GM19099 (cell line): ENCODE results near the gene C1orf87.

Source experiments
- POLR2A ChIP-seq: IDR thresholded peaks from 3 replicates; pipeline ENCODE4 v1.6.1; 2011; ENCODE audit warnings: low read depth; ENCODE audit not compliant: insufficient read length; ENCODE audit errors: extremely low read depth

The C1orf87 gene

DNA sequence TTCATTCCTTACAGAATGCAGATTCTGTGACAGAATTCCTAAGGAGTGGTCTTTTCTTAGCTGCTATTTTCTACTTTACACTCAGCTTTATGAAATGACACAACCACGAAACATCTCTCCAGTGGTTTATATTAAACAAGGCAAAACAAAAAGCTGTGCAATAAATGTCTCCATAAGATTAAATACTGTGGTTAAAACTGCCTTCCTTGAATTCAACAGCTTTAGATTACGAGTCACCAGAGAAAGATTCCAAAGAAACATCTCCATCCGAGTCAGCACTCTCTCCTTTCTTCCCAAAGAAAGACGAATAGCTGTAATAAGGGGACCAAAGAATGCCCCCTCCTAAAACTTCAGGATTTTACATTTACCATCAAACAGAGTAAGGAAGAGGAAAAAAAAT, 4.6 kb upstream of the C1orf87 start:
- no peak for TF ChIP-seq POLR2A

DNA sequence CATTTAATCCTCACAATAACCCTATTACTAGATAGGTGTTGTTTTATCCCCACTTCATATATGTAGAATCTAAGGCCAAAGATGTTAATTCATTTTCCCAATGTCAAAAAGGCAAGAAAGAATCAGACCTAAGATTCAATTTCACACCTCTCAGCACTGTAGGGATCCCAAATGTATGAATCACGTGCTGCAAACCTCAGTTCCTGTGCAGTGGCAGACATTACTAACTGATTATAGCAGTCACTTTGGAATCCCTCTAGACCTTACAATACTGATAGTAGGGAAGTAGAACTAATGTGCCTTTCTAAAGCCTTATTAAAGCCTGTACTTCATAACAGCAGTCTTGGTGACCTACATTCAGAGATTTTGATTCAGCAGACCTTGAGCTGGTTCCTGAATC, 2.3 kb downstream of the C1orf87 start:
- no peak for TF ChIP-seq POLR2A

DNA sequence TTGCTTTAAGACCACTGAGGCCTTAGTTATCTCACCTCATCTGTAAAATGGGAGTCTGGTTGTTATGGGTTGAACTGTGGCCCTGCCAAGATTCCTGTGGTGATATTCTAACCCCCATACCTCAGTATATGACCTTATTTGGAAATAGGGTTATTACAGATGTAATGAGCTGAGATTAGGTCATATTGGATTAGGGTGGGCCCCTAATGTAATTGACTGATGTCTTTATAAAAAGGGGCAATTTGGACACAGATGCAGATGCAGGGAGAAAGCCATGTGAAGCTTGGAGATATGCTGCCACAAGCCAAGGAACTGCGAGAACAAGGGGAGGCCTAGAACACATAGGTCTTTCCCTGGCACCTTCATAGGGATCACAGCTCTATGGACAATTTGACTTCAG, 3.9 kb downstream of the C1orf87 start:
- no peak for TF ChIP-seq POLR2A

DNA sequence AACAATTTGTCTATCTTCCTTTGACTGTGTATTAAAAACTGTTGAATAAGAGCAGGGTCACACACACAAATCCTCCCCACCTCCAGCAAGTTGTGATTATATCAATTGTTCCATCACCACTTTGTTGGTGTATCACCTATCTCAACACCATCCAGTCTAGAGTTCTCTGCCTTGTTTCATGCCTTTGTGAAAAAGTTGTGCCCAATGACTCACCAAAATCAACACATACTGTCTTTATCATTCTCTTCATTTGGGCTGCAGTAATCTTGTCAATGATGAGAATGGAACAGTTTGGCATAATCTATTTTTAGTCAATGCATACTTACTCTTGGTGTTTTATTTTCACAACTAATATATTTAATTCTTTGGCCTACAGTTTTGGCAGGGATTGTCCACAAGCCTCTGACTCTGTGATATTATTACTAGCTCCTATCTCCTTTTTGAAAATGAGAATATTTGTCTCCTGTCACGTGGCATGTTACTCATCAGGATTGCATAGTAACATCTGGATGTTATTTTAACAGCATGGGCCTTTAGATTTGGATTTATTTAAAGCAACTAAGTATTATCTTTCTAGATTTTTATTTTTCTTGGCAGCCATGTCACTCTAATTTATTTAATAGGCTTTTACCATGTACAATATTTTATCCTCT, 5.1 kb downstream of the C1orf87 start:
- no peak for TF ChIP-seq POLR2A

DNA sequence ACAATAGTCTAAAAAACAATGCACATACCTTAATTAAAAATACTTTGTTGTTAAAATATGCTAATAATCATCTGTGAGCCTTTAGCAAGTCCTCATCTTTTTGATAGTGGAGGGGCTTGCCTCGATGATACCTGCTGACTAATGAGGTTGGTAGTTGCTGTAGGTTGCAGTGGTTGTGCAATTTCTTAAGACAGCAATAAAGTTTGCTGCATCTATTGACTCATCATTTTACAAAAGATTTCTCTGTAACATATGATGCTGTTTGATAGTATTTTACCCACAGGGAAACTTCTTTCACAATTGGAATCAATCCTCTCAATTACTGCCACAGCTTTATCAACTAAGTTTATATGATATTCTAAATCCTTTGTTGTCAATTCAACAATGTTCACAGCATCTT, 7.6 kb downstream of the C1orf87 start:
- no peak for TF ChIP-seq POLR2A

DNA sequence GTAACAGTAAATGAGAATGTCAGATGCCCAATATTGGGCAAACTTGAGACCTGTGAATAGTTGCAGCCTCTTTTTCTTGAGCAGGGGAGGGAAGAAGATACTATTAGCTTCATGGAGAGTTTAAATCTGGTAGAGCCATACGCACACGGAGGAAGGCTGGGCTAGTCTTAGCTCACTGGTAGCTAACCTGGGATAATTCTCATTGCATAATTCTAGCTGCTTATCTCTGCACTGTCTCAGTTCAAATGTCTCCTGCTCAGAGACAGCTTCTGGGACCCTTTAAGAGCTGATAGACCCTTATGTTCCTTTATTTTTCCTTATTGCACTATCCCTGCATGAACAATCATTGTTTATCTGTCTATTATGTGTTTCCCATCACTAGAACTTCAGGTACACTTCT, 8.4 kb downstream of the C1orf87 start:
- TF ChIP-seq POLR2A: no peak

DNA sequence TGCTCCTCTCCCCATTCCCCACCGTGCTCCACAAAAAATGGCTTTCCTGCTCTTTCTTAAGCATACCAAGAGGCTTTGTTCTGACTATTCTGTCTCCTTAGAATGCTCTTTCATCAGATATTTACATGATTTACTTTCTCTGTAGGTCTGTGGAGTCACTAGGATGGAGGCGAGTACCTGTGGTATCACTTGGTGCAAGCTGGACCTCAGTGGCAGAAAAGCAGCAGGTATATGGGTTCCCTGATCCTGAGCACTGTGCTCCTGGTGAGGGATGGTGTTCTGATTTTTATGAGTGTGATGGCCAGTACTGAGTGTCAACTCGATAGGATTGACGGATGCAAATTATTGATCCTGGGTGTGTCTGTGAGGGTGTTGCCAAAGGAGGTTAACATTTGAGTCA, 10.0 kb downstream of the C1orf87 start:
- TF ChIP-seq POLR2A: no peak

DNA sequence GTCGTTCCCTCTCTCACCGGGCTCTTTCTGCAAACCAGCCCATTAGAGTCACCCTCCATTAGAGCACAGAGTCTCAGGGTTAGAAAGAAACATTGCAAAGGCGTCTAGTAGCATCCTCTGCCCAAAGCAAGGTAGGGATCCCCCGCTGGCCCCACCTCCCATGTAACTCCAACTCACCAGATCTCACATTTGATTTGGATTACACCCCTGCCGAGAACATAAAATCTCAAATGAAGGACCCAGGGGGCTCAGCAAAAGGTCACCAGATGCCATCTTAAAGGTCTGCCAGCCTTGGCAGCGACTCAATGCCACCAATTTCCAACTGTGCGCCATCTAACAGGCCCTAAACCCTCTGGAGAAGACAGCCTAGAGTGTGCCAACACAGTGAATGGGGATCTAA, 14.1 kb downstream of the C1orf87 start:
- TF ChIP-seq POLR2A: no peak

DNA sequence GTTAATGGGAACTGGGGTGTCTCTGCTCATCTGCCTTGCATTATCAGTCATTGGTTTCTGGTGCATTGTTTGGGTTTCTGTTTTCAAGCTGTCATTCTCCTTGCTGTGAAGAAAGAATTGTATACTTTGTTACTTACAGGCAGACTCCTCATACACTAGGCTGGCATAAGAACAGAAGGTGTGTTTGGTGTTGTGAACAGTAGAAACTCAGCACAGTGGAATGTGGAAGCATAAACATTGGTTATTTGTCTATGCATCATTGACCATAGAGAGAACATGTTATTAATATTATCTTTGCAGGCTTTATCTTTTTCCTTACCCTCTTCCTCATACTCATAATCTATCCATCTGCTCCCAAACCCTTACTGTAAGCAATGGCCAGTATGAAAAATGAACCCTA, 18.2 kb downstream of the C1orf87 start:
- no peak for TF ChIP-seq POLR2A

DNA sequence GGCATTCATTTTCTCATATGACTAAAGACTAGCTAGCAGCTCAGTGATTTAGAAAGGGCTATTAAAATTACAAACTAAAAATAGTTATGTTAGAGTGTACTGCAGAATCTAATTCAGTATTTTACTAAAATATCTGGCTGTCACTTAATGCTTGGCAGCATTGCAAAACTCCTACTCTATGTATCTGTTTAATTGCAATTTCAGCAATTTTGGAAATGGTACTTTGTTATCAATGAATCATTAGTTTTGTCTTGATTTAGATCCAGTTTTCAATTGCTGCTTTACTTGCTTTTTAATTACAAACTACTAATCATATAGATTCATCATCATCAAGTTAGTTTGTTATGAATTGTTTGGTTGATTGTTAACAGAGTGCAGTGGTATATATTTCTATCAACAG, 19.2 kb downstream of the C1orf87 start:
- no peak for TF ChIP-seq POLR2A

DNA sequence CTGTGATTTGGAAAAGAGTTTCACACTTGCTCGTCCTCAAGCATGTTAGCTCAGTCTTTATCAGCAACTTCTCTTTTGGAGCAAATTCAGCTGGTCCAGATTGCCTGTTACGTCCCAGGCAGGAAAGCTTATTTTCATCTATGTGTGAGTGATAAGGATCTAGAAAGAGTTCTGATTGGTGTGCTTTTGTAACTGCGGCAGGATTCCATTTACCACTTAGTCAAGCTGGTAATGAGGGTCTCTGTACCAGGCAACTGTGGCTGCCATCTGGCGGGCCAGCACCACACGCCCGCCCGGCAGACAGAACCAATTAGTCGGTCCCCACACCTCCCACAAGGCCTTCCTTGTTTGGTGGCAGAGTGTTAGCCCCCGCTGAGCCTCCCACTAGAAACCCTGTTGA, 21.0 kb downstream of the C1orf87 start:
- TF ChIP-seq POLR2A: no peak

DNA sequence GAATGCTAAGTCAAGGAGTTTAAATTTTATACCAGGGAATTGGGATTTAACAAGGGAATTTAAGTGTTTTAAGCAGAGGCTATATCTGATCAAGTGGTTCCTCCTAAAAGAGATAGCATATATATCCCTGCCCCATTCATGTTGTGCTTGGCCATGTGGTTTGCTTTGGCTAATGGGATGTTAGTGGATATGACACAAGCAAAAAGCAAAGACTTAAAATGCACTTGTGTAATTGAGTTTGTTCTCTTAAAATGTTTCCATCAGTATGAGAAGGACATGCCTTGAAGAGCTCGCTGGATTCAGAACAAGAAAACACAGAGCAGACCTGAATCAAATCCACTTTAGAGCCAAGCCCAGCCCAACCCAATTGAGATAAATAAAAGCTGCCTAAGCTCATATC, 22.4 kb downstream of the C1orf87 start:
- no peak for TF ChIP-seq POLR2A

DNA sequence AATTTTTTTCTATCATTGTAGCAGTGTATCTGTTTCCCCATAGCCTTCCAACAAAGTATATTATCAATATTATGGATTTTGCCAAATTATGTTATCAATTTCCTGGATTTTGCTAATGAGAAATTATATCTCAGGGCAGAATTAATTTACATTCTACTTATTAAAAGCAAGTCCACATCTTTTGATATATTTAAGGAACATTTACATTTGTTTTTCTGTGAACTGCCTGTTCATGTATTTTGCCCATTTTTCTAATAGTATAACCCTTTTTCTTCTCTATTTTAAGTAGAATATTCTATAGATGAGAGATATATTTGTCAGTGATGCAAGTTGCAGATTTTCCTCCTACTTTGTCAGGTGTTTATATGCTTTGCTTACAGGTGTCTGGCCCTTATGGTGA, 24.4 kb downstream of the C1orf87 start:
- no peak for TF ChIP-seq POLR2A

DNA sequence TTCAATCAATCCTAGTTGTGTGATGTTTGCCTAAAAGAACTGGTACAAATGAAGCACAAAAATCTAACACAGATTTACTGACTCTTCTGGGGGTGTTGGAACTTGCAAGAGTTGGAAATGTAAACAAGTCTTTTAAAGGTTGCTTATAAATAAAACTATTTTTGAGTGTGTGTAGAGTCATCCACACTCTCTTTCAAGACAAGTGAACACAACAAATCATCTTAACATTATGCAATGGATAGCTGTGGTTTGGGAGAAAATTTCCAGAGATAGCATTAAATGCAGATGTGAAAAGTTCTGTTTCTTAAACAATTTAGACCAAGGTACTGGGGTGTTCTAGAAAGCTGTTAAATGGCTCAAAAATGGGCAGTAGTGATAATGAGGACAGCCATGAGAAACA, 28.7 kb downstream of the C1orf87 start:
- no peak for TF ChIP-seq POLR2A

DNA sequence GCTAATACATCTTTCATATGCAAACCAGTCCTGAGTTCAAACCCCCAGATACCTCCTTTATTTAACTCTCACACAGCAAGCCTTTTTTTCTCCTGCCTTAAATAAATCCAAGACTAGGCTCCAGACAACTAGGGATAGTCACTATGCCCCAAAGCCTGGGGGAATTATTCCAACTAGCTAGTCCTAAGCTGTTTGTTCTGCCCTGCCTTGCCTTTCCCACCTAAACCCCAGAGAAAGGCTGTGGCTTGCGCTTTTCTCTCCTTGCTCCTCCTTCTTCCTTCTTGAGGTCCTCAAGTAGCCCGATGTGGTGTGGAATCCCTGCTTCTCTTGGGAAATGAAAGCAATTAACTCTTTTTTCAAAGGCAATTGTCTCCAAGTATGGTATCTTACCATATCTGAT, 31.8 kb downstream of the C1orf87 start:
- no peak for TF ChIP-seq POLR2A

DNA sequence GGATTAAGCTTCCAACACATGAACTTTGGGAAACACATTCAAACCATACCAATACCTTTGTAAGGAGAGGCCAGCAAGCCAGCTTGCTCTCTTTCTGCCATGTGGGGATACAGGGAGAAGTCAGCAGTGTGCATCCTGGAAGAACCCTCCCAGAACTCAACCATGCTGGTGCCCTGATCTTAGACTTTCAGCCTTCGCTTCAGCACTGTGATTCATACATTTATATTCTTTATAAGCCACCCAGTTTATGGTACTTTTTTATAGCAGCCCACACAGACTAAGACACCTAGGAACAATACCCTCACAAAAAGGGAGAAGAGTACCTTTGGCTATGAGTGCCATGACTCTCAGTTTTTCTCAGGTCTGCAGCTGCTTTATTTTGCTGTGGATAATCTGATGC, 35.9 kb downstream of the C1orf87 start:
- no peak for TF ChIP-seq POLR2A

DNA sequence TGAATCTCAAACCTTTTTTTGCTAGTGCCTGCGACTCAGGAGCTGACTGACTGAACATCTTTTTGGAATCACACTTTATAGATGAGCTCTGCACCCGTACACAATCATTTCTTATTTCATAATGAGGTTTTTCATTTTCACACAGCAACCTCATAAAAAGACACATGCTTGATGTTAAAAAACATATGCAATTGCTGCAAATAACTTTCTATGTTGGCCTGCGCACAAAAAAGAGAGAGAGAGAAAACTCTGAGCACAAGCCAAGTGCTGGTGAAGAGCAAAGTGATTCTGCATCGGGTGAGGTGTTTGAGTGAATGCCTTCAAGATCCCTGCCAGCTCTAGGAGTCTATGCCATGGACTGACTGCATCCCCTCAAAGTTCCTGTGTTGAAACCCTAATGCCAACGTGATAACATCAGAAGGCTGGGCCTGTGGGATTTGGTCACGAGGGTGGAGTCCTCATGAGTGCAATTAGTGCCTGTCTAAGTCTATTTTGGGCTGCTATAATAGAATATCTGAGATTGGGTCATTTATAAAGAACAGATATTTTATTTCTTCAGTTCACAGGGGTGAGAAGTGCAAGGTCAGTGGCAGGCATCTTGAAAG, 36.6 kb downstream of the C1orf87 start:
- no peak for TF ChIP-seq POLR2A

DNA sequence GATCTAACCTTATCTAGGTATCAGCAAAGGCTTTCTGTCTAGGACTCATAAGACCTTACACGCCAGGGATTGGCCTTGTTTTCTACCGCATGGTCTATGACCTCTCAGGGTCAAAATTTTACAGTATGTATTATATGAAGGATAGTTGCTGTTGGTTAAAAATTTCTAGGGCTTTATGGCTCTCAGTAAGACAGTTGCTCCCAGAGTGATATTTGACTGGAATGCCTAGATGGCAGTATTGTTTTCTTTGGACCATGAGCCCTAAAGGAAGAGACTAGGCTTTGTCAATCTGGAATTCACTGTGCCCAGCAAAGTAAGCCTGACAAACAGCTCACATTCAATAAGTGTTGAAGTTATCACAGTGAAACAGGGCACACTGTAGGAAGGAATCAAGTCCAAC, 37.6 kb downstream of the C1orf87 start:
- TF ChIP-seq POLR2A: no peak

DNA sequence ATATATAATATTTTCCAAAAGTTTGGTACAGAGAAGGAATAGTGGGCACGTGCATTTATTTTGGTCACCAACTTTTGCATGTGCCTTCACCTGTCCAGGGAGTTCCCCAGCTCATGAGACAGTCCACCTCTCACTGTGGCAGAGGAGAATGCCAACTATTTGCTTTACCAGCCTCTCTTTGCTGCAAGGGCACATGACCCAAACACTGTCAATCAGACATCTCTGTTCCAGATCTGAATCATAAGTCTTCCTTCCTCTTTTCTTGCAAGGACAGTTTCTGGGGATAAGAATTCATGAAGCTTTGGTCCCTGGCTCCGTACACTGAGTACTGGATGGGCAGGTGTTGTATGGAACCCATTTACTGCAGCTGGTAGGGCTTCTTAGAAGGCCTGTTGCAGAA, 38.6 kb downstream of the C1orf87 start:
- TF ChIP-seq POLR2A: no peak
